GM12892 (cell line): ENCODE results near the gene TMEM207.

Experiments
- POLR2A ChIP-seq: IDR thresholded peaks from 2 replicates; pipeline ENCODE4 v1.6.1; 2011; ENCODE audit warnings: low read depth, low read length, control low read depth
- POLR2AphosphoS5 ChIP-seq: IDR thresholded peaks from 2 replicates; pipeline ENCODE4 v1.6.1; 2011; ENCODE audit warnings: low read depth, low read length, control low read depth

DNA sequence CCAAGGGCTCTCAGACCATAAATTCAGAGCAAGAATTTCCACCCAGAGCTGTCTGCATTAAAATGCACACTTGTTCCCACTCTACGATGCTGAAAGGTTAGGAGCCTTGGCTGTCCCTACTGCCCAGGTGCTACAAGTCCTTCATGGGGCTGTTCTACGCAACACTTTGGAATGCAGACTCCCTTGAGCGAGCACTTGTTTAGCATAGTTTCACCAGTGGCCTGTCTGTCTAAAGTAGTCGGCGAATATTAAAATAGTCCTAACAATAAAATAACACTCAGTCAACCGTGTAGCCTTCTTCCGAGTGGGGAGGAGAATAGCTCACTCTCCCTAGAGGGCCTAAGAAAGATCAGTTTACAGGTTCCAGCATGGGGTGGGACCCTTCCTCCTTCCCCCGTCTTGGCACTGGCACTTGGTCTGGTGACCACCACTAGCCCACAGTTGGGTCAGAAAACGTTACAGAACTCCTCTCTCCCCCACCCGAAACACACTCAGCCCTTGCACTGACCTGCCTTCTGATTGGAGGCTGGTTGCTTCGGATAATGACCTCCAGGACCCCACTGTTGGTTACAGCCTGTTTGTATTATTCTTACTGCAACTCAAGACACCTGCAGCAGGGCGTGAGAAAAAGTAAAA is 62.0 kb downstream of the TMEM207 start, which contains the start of gene CLDN16:
- TF ChIP-seq POLR2A: no peak
- no peak for TF ChIP-seq POLR2AphosphoS5
